GM12878 (cell line): ENCODE results near the gene ASS1. TPM values are rescaled to one million over a fixed set of nuclear protein-coding genes. Genes with fewer than 3 reads are reported as not detected.

ENCODE experiments used
- ATAC-seq: fragments of 200-7000 bp; cut with Tn5 transposase; 3 replicates; pipeline ENCODE4 v1.9.1; 2020; ENCODE audit warnings: mild to moderate bottlenecking, moderate library complexity
- BruUV-seq: library from RNA; stranded (reverse); fragments of 400-500 nt; replicated peaks from 2 replicates; lab custom pipeline; 2021; lab: Mats Ljungman, UMichigan
- CTCF ChIA-PET: fragments of 300-600 bp; sonication (Branson Sonifier 250); formaldehyde crosslinking; extraction: SDS; loops from one replicate; lab custom pipeline; 2021; ENCODE audit warnings: inconsistent platforms; lab: Yijun Ruan, JAX
- POLR2A ChIA-PET: fragments of 350-600 bp; formaldehyde crosslinking; extraction: SDS; loops from one replicate; lab custom pipeline; 2021; ENCODE audit warnings: inconsistent platforms; lab: Charles Lee
- RAD21 ChIA-PET: fragments of 300-600 bp; sonication (Branson Sonifier 250); formaldehyde crosslinking; loops from one replicate; lab custom pipeline; 2023; ENCODE audit warnings: antibody characterized with exemption; ENCODE audit not compliant: unreplicated experiment; lab: Charles Lee
- SMC1A ChIA-PET: fragments of 300-600 bp; sonication (Branson Sonifier 250); formaldehyde crosslinking; loops from one replicate; lab custom pipeline; 2023; ENCODE audit not compliant: unreplicated experiment, uncharacterized antibody; lab: Charles Lee
- DNase-seq: peaks from one replicate; pipeline ENCODE4 v3.0.0-alpha.2; 2011; ENCODE audit warnings: low read depth, low spot score
- FAIRE-seq: peaks from 3 replicates; lab custom pipeline; 2011; peaks lifted over from hg19 to GRCh38; lab: Jason Lieb, UNC
- H2AFZ ChIP-seq: 2 replicates; pipeline ENCODE4 v1.6.0; 2011; ENCODE audit warnings: low read depth, low read length, control low read depth; ENCODE audit not compliant: control insufficient read depth
- H3K27ac ChIP-seq: 2 replicates; pipeline ENCODE4 v1.5.1; 2011; ENCODE audit warnings: control low read depth; ENCODE audit not compliant: control insufficient read depth, insufficient read depth
- H3K27me3 ChIP-seq, 2 experiments: replicated peaks in 1 of 2; 2 replicates each; pipeline versions ENCODE4 v1.6.0 to v1.6.1; 2011; ENCODE audit warnings: low read length in 1 of 2; ENCODE audit not compliant: control insufficient read depth in 2 of 2, insufficient read depth in 2 of 2
- H3K36me3 ChIP-seq, 2 experiments: 2 replicates each; pipeline ENCODE4 v1.5.1; 2011; ENCODE audit warnings: low read length in 1 of 2; ENCODE audit not compliant: control insufficient read depth in 2 of 2, insufficient read depth in 2 of 2
- H3K4me1 ChIP-seq: 2 replicates; pipeline ENCODE4 v1.6.1; 2011; ENCODE audit warnings: mild to moderate bottlenecking, low read length, moderate library complexity, mixed read lengths; ENCODE audit not compliant: control insufficient read depth, insufficient read depth
- H3K4me2 ChIP-seq: 2 replicates; pipeline ENCODE4 v1.6.0; 2011; ENCODE audit warnings: control low read depth; ENCODE audit not compliant: control insufficient read depth, insufficient read depth
- H3K4me3 ChIP-seq: fragments of 200-600 bp; sonication (generic); 2 replicates; pipeline ENCODE4 v1.5.1; 2016
- H3K79me2 ChIP-seq: 2 replicates; pipeline ENCODE4 v1.6.0; 2011; ENCODE audit warnings: low read length; ENCODE audit not compliant: control insufficient read depth, insufficient read depth
- H3K9ac ChIP-seq: 2 replicates; pipeline ENCODE4 v1.8.0; 2011; ENCODE audit warnings: low read length, control low read depth, mixed read lengths; ENCODE audit not compliant: control insufficient read depth, insufficient read depth
- H3K9me3 ChIP-seq: replicated peaks from 3 replicates; pipeline ENCODE4 v1.5.1; 2011; ENCODE audit warnings: mild to moderate bottlenecking, low read length; ENCODE audit not compliant: control insufficient read depth, insufficient read depth
- H4K20me1 ChIP-seq: 2 replicates; pipeline ENCODE4 v1.6.0; 2011; ENCODE audit not compliant: control insufficient read depth, insufficient read depth
- ATF7 ChIP-seq: fragments of 450-650 bp; IDR thresholded peaks from 2 replicates; pipeline ENCODE4 v1.6.1; 2016; ENCODE audit warnings: low read depth, mild to moderate bottlenecking
- EZH2 ChIP-seq: IDR thresholded peaks from 2 replicates; pipeline ENCODE4 v1.6.1; 2012; ENCODE audit warnings: low read depth, mild to moderate bottlenecking, control low read depth, inconsistent platforms, low read length, borderline replicate concordance; ENCODE audit not compliant: control insufficient read depth
- FOXM1 ChIP-seq: IDR thresholded peaks from 2 replicates; pipeline ENCODE4 v1.6.1; 2012; ENCODE audit warnings: low read depth, mild to moderate bottlenecking, inconsistent platforms, low read length, moderate library complexity
- IRF5 ChIP-seq: fragments of 450-650 bp; IDR thresholded peaks from 2 replicates; pipeline ENCODE4 v1.6.1; 2017; ENCODE audit warnings: borderline replicate concordance
- NKRF ChIP-seq: fragments of 450-650 bp; conservative IDR thresholded peaks from 2 replicates; pipeline ENCODE4 v1.6.1; 2017; ENCODE audit warnings: mild to moderate bottlenecking, moderate library complexity
- PRDM15 ChIP-seq: fragments of 450-650 bp; formaldehyde crosslinking; IDR thresholded peaks from 2 replicates; pipeline ENCODE4 v1.4.0; 2020; ENCODE audit warnings: mild to moderate bottlenecking, moderate library complexity
- RELA ChIP-seq: fragments of 450-650 bp; IDR thresholded peaks from 2 replicates; pipeline ENCODE4 v1.8.0; 2014; ENCODE audit warnings: borderline replicate concordance; ENCODE audit not compliant: partially characterized antibody
- TCF7 ChIP-seq: IDR thresholded peaks from 2 replicates; pipeline ENCODE4 v1.6.1; 2014; ENCODE audit warnings: antibody characterized with exemption, borderline replicate concordance
- WGBS: methylation state at CpG from one replicate; pipeline ENCODE4 v1.1.6; 2016; ENCODE audit warnings: low lambda C conversion rate; ENCODE audit not compliant: insufficient replicate concordance, insufficient coverage; ENCODE audit errors: missing lambda C conversion rate; 5-methylcytosine and 5-hydroxymethylcytosine counted together
- in situ Hi-C: fragments of 300-500 bp; cut with MboI; formaldehyde crosslinking; loops from 9 replicates; pipeline ENCODE4 v1.14.3; 2018; ENCODE audit warnings: mixed read lengths
- intact Hi-C: fragments of 100-400 bp; cut with micrococcal nuclease; formaldehyde crosslinking; loops from one replicate; pipeline ENCODE4 v1.14.2; 2022; ENCODE audit not compliant: unreplicated experiment
- polyA plus RNA-seq, 11 experiments: library from polyadenylated mRNA; depleted of rRNA in 4 of 11; unstranded in 6 of 11; stranded (reverse) in 5 of 11; fragments of >200 nt; fragmentation: Nextera tagmentation in 4 of 11; fragmentation: Illumina TruSeq in 1 of 11; extraction: Ambion mirVana in 4 of 11; extraction: Trizol in 1 of 11; gene quantifications; 1 replicate in 1 of 11; 2 replicates in 10 of 11; pipeline versions ENCODE4 v1.2.1 to v1.2.3, GENCODE V29; 2011 to 2016; ENCODE audit warnings: inconsistent platforms in 2 of 11, missing spikeins in 2 of 11, low read depth in 1 of 11
- total RNA-seq, 4 experiments: library from RNA; depleted of rRNA in 3 of 4; stranded (reverse); fragments of >200 nt in 3 of 4; fragmentation: Illumina TruSeq in 1 of 4; extraction: Trizol in 1 of 4; gene quantifications; 2 replicates each; pipeline versions ENCODE4 v1.2.1 to v1.2.3, GENCODE V29; 2013 to 2021
- TF ChIP-seq, protein P1 (sequence below), 3 experiments: IDR thresholded peaks in 2 of 3; conservative IDR thresholded peaks in 1 of 3; 2 replicates each; pipeline ENCODE4 v1.5.1; 2011; ENCODE audit warnings: low read depth in 3 of 3, low read length in 3 of 3, mild to moderate bottlenecking in 3 of 3, control low read depth in 2 of 3, moderate library complexity in 2 of 3, inconsistent platforms in 1 of 3, mixed read lengths in 1 of 3; ENCODE audit not compliant: control insufficient read depth in 2 of 3, insufficient read depth in 1 of 3; ENCODE audit errors: extremely low read depth in 1 of 3
- TF ChIP-seq, protein P2 (sequence below): IDR thresholded peaks from 2 replicates; pipeline ENCODE4 v1.6.1; 2011; ENCODE audit warnings: low read depth, mild to moderate bottlenecking, low read length, moderate library complexity, borderline replicate concordance; ENCODE audit errors: extremely low read depth

The ASS1 gene
- total and polyA plus RNA-seq, 10 of the 15 experiments (the other 5 are each of a cell fraction or from before 2014, with no cell fraction given) = 0.10 to 6.1 (median 0.28) TPM; not detected in 3

- SMC1A ChIA-PET = no interaction called here
- Histone ChIP-seq H3K4me3 (no peak overlapping the region), H3K36me3 (no peaks in the 10 kb centered on the region), H3K9ac (no peak overlapping the region), H3K27me3 (no peaks in the 10 kb centered on the region), H3K27ac (no peak overlapping the region), H4K20me1 (no peaks in the 10 kb centered on the region), H2AFZ (no peak overlapping the region), H3K4me1 (no peaks in the 10 kb centered on the region), H3K4me2 (no peak overlapping the region), H3K9me3 (no peaks in the 10 kb centered on the region), H3K79me2 (no peaks in the 10 kb centered on the region)
- no peak for FAIRE-seq
- RAD21 ChIA-PET = no interaction called here
- BruUV-seq = no TSS peak
- peak; percentile 52 for ATAC-seq
- POLR2A ChIA-PET = no interaction called here
- in situ Hi-C loops = loop anchor here (10.0 kb wide), 2 partner anchors 233 to 413 kb away; no protein-coding TSS in a partner anchor
- CTCF ChIA-PET = no interaction called here
- 27% methylated on average over 22 of the region's 23 CpGs for WGBS
- DNase-seq = no peak
- intact Hi-C loops = no loop called here
- TF ChIP-seq TCF7 = no peak
- TF ChIP-seq, protein P1, sequence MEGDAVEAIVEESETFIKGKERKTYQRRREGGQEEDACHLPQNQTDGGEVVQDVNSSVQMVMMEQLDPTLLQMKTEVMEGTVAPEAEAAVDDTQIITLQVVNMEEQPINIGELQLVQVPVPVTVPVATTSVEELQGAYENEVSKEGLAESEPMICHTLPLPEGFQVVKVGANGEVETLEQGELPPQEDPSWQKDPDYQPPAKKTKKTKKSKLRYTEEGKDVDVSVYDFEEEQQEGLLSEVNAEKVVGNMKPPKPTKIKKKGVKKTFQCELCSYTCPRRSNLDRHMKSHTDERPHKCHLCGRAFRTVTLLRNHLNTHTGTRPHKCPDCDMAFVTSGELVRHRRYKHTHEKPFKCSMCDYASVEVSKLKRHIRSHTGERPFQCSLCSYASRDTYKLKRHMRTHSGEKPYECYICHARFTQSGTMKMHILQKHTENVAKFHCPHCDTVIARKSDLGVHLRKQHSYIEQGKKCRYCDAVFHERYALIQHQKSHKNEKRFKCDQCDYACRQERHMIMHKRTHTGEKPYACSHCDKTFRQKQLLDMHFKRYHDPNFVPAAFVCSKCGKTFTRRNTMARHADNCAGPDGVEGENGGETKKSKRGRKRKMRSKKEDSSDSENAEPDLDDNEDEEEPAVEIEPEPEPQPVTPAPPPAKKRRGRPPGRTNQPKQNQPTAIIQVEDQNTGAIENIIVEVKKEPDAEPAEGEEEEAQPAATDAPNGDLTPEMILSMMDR (IDR thresholded peaks at IDR 0.05 in 2 of 3, conservative IDR thresholded peaks at IDR 0.05 in 1 of 3; ENCODE audit: control insufficient read depth in 2 of 3, extremely low read depth in 1 of 3, insufficient read depth in 1 of 3, low read depth in 3 of 3, low read length in 3 of 3) = peak; percentile 8 to 44 (median 29); a peak in 1 of 6 replicates
- no peak for TF ChIP-seq EZH2
- TF ChIP-seq RELA = no peak
- TF ChIP-seq, protein P2, sequence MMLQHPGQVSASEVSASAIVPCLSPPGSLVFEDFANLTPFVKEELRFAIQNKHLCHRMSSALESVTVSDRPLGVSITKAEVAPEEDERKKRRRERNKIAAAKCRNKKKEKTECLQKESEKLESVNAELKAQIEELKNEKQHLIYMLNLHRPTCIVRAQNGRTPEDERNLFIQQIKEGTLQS = no peak
- no peak for TF ChIP-seq FOXM1
- TF ChIP-seq NKRF = no peak
- no peak for TF ChIP-seq PRDM15 (CRISPR knock-in tag)
- TF ChIP-seq IRF5 = no peak
- TF ChIP-seq ATF7 = 0 out of 2 replicates have a peak, but pooled peaks have one; percentile 33
Observed at GRCh38 chr9:130451509-130452388, 7.0 kb downstream of the ASS1 start.
